Peyer's patch (tissue), 4 donors: ENCODE measurements around the gene GRIFIN.

Experiments used
- POLR2A ChIP-seq, 2 donors: fragments of 450-650 bp; IDR thresholded peaks; one replicate each; pipeline ENCODE4 v1.5.1; 2017; ENCODE audit warnings: antibody characterized with exemption in 2 of 2, mild to moderate bottlenecking in 2 of 2, moderate library complexity in 2 of 2
- TF ChIP-seq, protein P1 (sequence below), 6 experiments: fragments of 450-650 bp in 4 of 6; fragments of 200-600 bp in 2 of 6; sonication (generic) in 1 of 6; IDR thresholded peaks; one replicate each; pipeline ENCODE4 v1.5.1; 2017 to 2019; ENCODE audit warnings: antibody characterized with exemption in 6 of 6, mild to moderate bottlenecking in 3 of 6, moderate library complexity in 1 of 6

DNA sequence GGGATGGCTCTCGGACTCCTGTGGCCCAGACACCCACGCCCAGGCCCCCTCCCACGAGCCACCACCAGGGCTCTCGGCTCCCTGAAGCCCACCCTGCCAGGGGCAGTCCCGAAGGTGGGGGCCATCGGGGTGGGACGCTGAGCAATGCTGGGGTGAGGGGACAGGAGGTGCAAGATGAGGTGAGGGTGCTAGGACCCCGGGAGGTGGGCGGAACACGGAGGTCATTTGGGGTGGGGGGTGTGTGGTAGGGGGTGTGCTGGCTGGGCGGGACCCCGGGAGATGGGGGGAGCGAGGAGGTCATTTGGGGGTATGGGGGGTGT is 26.4 kb upstream of the GRIFIN start:
- TF ChIP-seq, protein P1, sequence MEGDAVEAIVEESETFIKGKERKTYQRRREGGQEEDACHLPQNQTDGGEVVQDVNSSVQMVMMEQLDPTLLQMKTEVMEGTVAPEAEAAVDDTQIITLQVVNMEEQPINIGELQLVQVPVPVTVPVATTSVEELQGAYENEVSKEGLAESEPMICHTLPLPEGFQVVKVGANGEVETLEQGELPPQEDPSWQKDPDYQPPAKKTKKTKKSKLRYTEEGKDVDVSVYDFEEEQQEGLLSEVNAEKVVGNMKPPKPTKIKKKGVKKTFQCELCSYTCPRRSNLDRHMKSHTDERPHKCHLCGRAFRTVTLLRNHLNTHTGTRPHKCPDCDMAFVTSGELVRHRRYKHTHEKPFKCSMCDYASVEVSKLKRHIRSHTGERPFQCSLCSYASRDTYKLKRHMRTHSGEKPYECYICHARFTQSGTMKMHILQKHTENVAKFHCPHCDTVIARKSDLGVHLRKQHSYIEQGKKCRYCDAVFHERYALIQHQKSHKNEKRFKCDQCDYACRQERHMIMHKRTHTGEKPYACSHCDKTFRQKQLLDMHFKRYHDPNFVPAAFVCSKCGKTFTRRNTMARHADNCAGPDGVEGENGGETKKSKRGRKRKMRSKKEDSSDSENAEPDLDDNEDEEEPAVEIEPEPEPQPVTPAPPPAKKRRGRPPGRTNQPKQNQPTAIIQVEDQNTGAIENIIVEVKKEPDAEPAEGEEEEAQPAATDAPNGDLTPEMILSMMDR (IDR thresholded peaks at IDR 0.05): no peak
- TF ChIP-seq POLR2A (IDR thresholded peaks at IDR 0.05): no peak
